ENCODE data around the gene FAT3. TPM values are rescaled to one million over a fixed set of nuclear protein-coding genes. Genes with fewer than 3 reads are reported as not detected.

Gene FAT3
- total RNA-seq, 2 donors from 2014 or later: 0.77 to 0.92 TPM

- DNase-seq (no peak), ATAC-seq (no peak)
- intact Hi-C loops (cut with DNase I): no loop called here
Observed at GRCh38 chr11:92269841-92270240, 45.2 kb downstream of the FAT3 start.

GRCh38 chr11:92272651-92273050 is 48.0 kb downstream of the FAT3 start:
- intact Hi-C loops (cut with DNase I): no loop called here
- DNase-seq (no peak), ATAC-seq (no peak)

Data from left cardiac atrium (tissue), 4 donors.